ENCODE data around the gene METTL15. TPM values are rescaled to one million over a fixed set of nuclear protein-coding genes. Genes with fewer than 3 reads are reported as not detected.
"Not testable (repeated sequence)": the region's sequence is repeated elsewhere in the genome, so short reads cannot be mapped to it uniquely, and the experiment has no call there.

Gene METTL15
- total RNA-seq, 1 donor from 2014 or later: 13.5 TPM

- no peak for DNase-seq
- Histone ChIP-seq H3K27ac (no peak overlapping the region), H3K4me1 (no peaks in the 10 kb centered on the region), H3K4me3 (no peak overlapping the region), H3K9me3 (no peaks in the 10 kb centered on the region), H3K36me3 (no peaks in the 10 kb centered on the region), H3K27me3 (no peaks in the 10 kb centered on the region)
- ATAC-seq: no peak
- intact Hi-C loops (cut with DNase I): no loop called here
- TF ChIP-seq, protein P1, sequence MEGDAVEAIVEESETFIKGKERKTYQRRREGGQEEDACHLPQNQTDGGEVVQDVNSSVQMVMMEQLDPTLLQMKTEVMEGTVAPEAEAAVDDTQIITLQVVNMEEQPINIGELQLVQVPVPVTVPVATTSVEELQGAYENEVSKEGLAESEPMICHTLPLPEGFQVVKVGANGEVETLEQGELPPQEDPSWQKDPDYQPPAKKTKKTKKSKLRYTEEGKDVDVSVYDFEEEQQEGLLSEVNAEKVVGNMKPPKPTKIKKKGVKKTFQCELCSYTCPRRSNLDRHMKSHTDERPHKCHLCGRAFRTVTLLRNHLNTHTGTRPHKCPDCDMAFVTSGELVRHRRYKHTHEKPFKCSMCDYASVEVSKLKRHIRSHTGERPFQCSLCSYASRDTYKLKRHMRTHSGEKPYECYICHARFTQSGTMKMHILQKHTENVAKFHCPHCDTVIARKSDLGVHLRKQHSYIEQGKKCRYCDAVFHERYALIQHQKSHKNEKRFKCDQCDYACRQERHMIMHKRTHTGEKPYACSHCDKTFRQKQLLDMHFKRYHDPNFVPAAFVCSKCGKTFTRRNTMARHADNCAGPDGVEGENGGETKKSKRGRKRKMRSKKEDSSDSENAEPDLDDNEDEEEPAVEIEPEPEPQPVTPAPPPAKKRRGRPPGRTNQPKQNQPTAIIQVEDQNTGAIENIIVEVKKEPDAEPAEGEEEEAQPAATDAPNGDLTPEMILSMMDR (IDR thresholded peaks at IDR 0.05): no peak
These were observed 149.6 kb downstream of the METTL15 start for GRCh38 chr11:28257761-28258160.

DNA sequence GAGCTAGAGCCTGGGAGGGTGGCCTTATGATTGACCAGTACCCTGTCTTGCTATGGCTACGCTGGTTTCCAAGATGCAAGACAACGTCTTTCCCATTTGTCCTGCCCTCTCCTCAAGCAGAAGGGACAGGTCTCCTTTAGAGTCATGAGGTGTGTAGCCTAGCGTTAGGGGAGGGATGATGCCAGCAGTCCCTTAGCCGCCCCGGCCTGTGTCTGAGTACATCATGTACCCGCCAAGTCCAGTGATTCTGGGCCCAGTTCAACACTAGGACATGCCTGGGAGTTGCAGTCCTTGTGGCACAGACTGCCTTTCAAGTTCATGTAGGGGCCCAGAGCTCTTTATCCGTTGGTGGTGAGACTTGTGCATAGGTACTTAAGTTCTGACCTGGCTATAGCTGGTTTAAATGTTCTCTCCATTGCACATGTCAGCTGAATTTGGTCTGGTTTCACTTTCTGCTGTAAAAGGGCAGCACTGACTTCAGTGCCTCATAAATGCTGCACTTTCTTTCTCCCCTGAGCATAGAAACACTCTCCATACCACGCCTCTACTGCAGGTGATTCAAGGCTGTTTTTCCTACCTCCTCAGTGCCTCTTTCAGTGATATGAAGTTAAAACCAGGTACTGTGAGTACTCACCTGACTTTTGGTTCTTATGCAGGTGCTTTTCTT, 151.1 kb downstream of the METTL15 start:
- intact Hi-C loops (cut with DNase I): no loop called here
- peak; percentile 9 for ATAC-seq

DNA sequence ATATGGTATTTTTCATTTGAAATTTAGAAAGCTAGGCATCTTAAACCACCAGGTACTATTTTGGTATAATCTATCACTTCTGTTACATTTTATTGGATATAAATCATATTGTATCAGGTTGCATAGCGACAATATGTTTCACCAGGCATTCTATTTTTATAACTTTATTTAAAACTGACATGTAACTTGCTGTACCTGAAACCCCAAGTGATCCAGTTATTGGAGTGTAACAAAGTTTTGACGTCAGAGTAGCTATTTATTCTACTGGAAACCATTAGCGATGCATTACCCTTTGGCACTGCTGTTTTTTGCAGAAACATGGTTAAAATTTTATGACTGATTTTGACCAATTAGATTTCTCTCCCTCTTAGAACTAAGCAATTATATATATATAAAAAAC, 160.7 kb downstream of the METTL15 start:
- H3K27me3 ChIP-seq: no peaks in the 10 kb centered on the region
- TF ChIP-seq, protein P1 (IDR thresholded peaks at IDR 0.05): no peak
- H3K4me1 ChIP-seq: no peaks in the 10 kb centered on the region
- ATAC-seq (no peak), DNase-seq (no peak)
- H3K9me3 ChIP-seq: no peaks in the 10 kb centered on the region
- intact Hi-C loops (cut with DNase I): no loop called here
- H3K27ac ChIP-seq: no peak overlapping the region
- no peak overlapping the region for H3K4me3 ChIP-seq
- no peaks in the 10 kb centered on the region for H3K36me3 ChIP-seq

More for the DNA sequence above, 151.1 kb downstream of the METTL15 start:
- Histone ChIP-seq H3K27ac (no peak overlapping the region), H3K4me3 (no peak overlapping the region), H3K27me3 (no peaks in the 10 kb centered on the region), H3K4me1 (no peaks in the 10 kb centered on the region), H3K36me3 (no peaks in the 10 kb centered on the region), H3K9me3 (no peaks in the 10 kb centered on the region)
- TF ChIP-seq, protein P1 (IDR thresholded peaks at IDR 0.05): no peak
- no peak for DNase-seq

DNA sequence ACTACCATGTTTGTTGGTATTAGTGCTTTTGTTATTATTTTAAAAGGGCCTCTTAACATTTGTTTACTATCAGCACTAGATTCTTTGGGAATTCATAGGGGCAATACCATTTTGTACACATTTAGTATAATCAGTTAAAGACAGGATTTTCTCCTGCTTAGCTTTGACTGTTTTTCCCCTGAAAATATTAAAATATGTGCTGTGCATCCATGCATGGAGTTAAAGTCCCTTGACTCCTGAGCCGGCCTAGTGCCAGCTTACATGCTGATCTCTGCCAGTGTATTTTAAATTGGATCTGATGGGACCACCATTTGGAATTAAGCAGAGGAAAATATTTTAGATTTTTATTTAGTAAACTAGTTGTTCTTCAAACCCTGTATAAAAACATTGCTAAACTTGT, 161.4 kb downstream of the METTL15 start:
- TF ChIP-seq, protein P1 (IDR thresholded peaks at IDR 0.05): no peak
- Histone ChIP-seq H3K27me3 (no peaks in the 10 kb centered on the region), H3K27ac (no peak overlapping the region), H3K4me3 (no peak overlapping the region), H3K9me3 (no peaks in the 10 kb centered on the region), H3K36me3 (no peaks in the 10 kb centered on the region), H3K4me1 (no peaks in the 10 kb centered on the region)
- DNase-seq: no peak
- intact Hi-C loops (cut with DNase I): no loop called here
- no peak for ATAC-seq

- H3K4me1 ChIP-seq; DNase-seq; H3K4me3 ChIP-seq; H3K9me3 ChIP-seq; H3K36me3 ChIP-seq; H3K27ac ChIP-seq; intact Hi-C loops (cut with DNase I); ATAC-seq; H3K27me3 ChIP-seq: not testable (repeated sequence)
These were observed 164.1 kb downstream of the METTL15 start for GRCh38 chr11:28272247-28272646.

- ATAC-seq (no peak), DNase-seq (no peak)
- H3K4me3 ChIP-seq: no peak overlapping the region
- TF ChIP-seq, protein P1 (IDR thresholded peaks at IDR 0.05): no peak
- no peaks in the 10 kb centered on the region for H3K4me1 ChIP-seq
- H3K9me3 ChIP-seq: no peaks in the 10 kb centered on the region
- no peaks in the 10 kb centered on the region for H3K27me3 ChIP-seq
- H3K36me3 ChIP-seq: no peaks in the 10 kb centered on the region
- intact Hi-C loops (cut with DNase I): no loop called here
- no peak overlapping the region for H3K27ac ChIP-seq
These were observed 166.0 kb downstream of the METTL15 start for GRCh38 chr11:28274216-28274615.

Measured in upper lobe of right lung (tissue), 1 donor.